HS-27A (cell line): Measurements from ENCODE around the gene EHD1.

Experiments used
- DNase-seq: peaks from one replicate; pipeline ENCODE4 v3.0.0-alpha.2; 2012; ENCODE audit warnings: low read depth, missing footprints

EHD1 gene

GRCh38 chr11:64890522-64890939 lies 12.1 kb upstream of the EHD1 start:
- no peak for DNase-seq

DNA sequence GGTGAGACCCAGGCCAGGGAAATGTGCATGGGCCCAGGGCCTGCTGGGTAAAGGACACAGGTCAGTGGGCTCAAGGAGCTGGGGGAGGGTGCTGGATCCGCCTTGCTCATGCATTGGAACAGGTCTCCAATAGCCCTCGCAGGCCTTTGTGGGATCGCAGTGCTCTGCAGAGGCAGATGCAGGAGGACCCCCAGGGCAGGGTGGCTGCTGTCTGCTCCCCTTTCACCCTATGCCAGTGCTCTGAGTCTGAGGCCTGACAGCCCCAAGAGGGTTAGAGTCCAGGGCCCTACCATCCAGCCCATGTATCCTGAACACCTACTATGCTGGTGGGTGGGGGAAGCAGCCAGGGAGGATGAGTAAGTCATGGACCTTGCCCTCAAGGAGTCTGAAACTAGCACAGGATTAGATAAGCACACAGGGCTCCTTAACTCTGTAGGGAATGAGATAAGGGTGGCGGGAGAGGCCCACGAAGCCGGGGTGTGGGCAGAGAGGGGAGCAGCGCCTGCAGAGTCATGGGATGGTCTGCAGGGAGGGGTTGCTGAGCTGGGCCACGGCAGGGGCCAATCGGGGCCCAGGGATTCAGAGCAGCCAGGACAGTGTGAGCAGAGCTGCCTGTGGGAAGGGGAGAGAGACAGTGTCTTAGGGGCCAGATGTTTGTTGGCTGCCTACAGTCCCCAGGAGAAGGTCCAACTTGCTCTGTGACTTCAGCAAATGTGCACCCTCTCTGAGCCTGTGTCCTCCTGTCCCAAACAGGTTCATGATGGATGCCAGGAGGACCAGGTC lies 10.5 kb upstream of the EHD1 start:
- DNase-seq: no peak

GRCh38 chr11:64888406-64888728 lies 9.9 kb upstream of the EHD1 start:
- no peak for DNase-seq

DNA sequence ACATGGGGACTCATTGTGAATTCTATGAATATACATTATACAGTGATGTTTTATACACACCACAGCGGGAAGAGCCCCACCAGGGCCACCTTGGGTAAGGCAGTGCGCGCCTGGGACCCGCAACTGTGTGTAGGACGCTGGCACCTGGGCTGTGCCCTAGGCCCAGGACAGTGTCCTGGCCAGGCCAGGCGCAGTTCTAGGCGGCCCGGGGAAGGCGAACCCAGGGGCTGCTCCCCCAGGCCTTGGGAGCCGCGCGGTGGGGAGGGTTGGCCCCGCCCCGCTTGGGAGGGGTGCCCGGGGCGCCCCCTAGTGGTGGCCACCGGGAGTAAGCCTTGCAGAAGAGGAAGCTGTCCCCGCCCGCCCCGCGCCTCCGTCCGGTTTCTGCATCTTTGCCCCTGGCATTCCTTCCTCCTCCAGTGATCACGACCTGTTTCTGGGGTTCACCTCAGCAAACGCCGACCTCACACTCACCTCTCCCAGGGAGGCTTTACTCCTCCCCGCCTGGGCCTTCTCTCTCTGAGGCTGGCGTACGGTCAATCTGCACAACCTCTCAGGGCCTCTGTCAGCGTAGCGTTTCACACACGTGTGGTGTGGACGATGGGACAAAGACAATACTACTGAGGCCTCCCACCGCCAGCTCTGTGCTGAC lies 9.5 kb upstream of the EHD1 start:
- DNase-seq: no peak

DNA sequence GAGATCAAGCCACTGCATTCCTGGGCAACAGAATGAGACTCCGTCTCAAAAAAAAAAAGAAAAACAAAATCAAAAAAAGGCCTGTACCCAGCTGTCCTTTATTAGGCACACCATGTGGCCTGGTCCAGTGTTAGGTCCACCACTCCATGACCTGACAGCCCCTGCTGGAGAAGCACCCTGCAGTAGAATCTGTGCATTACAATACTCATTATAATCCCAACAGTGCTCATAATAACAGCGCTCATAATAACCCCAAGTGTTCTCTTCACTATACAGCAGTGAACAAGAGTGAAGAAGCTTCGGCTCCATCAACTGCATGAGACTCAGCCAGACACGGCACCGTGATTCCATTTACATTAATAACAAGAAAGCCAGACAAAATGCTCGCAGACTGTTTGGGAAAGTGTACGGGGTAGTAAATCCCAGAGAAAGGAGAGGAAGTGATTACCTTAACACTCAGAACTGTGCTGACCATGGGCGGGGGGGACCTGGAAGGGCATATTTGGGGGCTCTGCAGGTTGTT lies 8.9 kb upstream of the EHD1 start:
- no peak for DNase-seq

DNA sequence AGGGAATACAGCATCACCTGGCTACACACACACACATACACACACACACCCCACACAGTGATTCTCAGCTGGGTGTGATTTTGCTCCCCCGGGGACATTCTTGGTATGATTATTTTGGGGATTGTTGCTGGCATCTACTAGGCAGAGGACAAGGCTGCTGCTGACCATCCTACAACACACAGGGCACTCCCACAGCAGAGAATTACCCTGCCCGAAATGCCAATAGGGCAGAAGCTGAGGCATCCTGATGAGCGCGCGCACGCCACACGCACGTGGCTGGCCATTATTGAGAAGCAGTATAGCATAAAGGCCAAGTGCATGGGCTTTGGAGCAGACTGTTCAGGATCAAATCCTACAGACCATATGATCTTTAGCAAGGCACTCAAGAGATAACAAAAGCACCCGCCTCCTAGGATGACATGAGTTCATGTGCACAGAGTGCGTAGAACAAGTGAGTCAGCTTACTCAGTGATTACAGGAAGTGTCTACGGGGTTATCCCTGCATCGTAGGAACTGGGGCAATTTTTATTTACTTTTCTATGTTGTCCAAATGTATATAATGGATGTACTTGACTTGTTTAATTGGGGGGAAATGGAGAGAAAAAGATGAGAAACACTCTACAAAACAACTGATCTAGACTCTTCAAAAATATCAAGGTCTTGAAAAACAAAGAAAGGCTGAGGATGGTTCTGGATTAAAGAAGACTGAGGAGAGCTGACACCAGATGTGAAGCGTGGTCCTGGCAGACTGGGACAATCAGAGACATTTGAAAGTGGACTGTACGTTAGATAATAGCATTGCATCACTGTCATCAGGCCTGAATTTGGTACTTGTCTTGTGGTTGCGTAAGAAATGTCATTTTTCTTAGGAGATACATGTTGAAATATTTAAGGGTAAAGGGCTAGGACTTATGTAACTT lies 7.2 kb upstream of the EHD1 start:
- DNase-seq: no peak

DNA sequence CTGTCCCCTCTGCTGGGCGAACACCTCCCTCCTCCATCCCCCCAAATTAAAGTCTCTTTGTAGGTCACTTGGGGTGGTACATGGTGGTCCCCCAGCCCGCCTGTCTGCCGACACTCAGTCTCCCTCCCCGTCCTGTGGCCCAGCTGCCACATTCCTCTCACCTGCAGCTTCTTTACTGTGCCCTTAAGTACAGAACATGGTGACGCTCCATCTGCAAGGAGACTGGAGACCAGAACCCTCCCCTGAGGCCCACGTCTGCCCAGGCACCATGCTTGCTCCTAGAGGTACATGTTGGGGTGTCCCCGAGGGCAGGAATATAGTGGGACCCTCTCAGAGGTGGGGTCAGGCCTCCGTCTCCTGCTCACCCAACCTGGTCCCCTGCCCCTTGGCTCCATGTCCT lies 5.6 kb upstream of the EHD1 start:
- no peak for DNase-seq

GRCh38 chr11:64883575-64883974 lies 5.2 kb upstream of the EHD1 start:
- no peak for DNase-seq

GRCh38 chr11:64882243-64882642 lies 3.8 kb upstream of the EHD1 start:
- DNase-seq: no peak

GRCh38 chr11:64881476-64881875 lies 3.1 kb upstream of the EHD1 start:
- DNase-seq: no peak

GRCh38 chr11:64880240-64881001 lies 2.0 kb upstream of the EHD1 start:
- no peak for DNase-seq

DNA sequence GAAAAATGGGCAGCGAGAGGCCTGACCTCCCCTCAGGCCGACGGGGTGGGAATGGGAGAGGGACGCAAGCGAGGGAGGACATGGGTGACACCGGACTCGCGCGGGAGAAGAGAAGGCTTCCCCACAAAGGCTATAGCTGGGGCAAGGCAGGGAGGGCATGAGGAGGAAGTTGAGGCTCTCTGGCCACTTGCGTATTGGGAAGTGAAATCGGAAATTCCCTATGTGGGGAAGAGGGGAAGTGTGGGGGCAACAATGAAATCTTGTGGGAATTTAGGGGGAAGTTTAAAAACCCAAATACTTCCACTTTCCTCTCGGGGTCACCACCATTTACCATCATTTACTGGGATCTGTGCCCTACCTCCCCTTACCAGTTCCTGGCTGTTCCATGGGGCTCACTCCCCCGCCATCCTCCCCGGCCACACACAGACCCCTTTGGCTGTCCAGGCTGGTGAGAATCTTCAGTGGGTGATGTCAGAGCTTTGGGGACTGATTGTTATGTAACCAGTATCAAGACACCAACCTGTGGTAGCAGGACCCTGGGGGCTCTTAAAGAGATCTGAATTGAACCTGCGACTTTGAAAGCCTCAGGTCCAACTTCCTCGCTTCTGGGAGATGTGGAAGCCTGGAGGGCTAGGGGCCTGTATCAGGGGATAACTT lies 951 bp upstream of the EHD1 start:
- no peak for DNase-seq

GRCh38 chr11:64878223-64878493 lies 263 bp downstream of the EHD1 start:
- DNase-seq: no peak

- no peak for DNase-seq
These were observed 815 bp downstream of the EHD1 start for GRCh38 chr11:64877390-64878222.

- DNase-seq: peak; percentile 87
These were observed 1.5 kb downstream of the EHD1 start for GRCh38 chr11:64876835-64877341.

GRCh38 chr11:64876229-64876750 lies 2.1 kb downstream of the EHD1 start:
- no peak for DNase-seq

DNA sequence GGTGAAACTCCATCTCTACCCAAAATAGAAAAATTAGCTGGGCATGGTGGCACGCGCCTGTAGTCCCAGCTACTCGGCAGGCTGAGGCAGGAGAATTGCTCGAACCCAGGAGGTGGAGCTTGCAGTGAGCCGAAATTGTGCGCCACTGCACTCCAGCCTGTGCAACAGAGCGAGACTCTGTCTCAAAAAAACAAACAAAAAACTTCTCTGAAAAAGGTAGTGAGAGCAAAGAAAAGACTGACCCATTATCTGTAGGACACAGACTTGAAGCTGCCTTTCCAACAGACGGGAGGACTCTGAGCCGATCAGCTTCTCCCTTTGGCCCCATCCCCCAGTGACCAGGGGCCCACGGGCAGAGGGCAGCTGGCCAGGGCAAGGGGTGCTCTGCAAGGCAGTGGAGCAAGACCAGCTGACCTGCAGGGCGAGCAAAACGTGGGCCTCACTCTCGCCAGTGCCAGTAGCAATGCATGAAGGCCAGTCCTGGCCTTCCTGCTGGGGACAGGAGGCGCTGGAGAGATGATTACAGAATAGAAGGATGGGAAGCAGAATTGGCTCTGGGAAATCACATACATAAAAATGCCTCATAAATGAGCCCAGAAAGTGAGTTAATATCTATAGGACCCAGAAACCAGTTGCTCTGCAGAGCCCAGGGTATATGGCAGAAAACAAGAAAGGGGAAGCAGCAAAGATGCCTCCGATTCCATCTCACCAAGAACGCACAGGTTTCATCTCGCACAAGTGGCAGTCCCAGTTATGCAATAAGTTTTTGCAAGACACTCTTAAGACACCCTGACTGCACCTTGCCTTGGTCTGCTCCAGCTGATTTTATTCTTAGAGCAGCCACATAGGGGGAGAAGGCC lies 2.8 kb downstream of the EHD1 start:
- DNase-seq: no peak

GRCh38 chr11:64874308-64875240 lies 3.8 kb downstream of the EHD1 start:
- no peak for DNase-seq
